8988T (cell line): ENCODE measurements around the gene PLAGL2.

ENCODE experiments used
- DNase-seq: peaks from one replicate; pipeline ENCODE4 v3.0.0; 2011

PLAGL2 gene

DNA sequence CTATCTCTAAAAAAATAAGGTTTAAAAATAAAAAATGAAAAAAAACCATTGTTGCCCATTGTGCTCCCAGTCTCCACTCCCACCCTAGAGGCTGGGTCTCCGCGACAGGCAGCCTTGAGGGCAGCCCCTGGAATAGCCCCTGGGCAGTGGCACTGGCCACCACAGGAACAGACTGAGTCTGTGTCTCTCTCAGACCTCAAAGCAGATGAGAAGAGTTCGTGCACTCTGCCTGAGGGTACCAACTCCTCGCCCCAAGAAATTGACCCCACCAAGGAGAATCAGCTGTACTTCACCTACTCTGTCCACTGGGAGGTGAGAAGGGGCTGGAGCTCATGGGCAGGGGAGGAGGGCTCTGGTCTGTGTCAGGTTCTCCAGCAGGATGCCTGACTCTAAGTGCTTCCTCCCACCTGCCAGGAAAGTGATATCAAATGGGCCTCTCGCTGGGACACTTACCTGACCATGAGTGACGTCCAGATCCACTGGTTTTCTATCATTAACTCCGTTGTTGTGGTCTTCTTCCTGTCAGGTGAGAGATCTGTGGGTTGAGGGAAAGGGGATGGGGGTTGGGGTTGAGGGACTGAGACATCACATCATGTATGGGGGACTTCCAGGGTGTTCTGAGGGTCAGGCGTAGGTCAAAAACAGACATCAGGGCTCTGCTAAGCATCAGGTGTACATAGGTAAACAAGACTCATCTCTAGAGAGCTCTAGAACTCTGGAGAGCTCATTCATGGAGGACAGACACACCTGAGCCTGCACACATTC is 62.5 kb downstream of the PLAGL2 start:
- no peak for DNase-seq

DNA sequence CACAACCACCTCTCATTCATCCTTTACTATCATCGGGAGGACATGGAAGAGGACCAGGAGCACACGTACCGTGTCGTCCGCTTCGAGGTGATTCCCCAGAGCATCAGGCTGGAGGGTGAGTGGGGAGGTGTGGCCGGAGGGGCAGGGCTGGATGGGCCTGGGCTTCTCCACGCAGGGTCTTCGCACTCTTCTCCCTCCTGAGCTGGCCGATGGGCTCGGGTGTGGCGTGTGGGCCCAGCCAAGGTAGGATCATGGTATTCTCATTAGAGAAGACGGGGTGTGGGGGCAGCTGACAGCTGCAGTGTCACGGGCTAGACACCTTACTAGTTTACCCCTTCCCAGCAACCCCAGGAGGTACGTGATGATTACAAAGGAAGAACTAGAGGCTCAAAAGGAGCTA is 64.6 kb downstream of the PLAGL2 start:
- DNase-seq: no peak
